HL-60 (cell line): ENCODE data around the gene ATP13A3.

ENCODE experiments used
- DNase-seq, 2 experiments: peaks; one replicate each; pipeline ENCODE4 v3.0.0-alpha.2; 2010 to 2020; ENCODE audit warnings: low read depth in 1 of 2, low spot score in 1 of 2
- H3K27ac ChIP-seq: fragments of 250-450 bp; sonication (Bioruptor Pico); replicated peaks from 2 replicates; pipeline ENCODE4 v1.5.1; 2020; ENCODE audit warnings: mild to moderate bottlenecking, moderate library complexity
- H3K27me3 ChIP-seq: fragments of 250-450 bp; sonication (Bioruptor Pico); 2 replicates; pipeline ENCODE4 v1.5.1; 2021; ENCODE audit warnings: mild to moderate bottlenecking, moderate library complexity; ENCODE audit not compliant: insufficient read depth, poor library complexity, severe bottlenecking
- H3K4me3 ChIP-seq: replicated peaks from 2 replicates; pipeline ENCODE4 v1.5.1; 2011; ENCODE audit warnings: mild to moderate bottlenecking, control low read depth, low read length; ENCODE audit not compliant: insufficient read depth
- GABPA ChIP-seq: IDR thresholded peaks from 2 replicates; pipeline ENCODE4 v1.6.1; 2012; ENCODE audit warnings: low read depth
- POLR2AphosphoS5 ChIP-seq: IDR thresholded peaks from 2 replicates; pipeline ENCODE4 v1.6.1; 2012; ENCODE audit warnings: low read depth
- SPI1 ChIP-seq: IDR thresholded peaks from 2 replicates; pipeline ENCODE4 v1.6.1; 2012; ENCODE audit warnings: low read depth, mild to moderate bottlenecking, borderline replicate concordance
- TF ChIP-seq, protein P1 (sequence below): IDR thresholded peaks from 2 replicates; pipeline ENCODE4 v1.6.1; 2012; ENCODE audit warnings: low read depth; ENCODE audit not compliant: insufficient replicate concordance
- TF ChIP-seq, protein P2 (sequence below): IDR thresholded peaks from one replicate; pipeline ENCODE4 v1.5.1; 2011; ENCODE audit warnings: low read length, control low read depth, inconsistent platforms; ENCODE audit not compliant: insufficient read depth

Gene ATP13A3

DNA sequence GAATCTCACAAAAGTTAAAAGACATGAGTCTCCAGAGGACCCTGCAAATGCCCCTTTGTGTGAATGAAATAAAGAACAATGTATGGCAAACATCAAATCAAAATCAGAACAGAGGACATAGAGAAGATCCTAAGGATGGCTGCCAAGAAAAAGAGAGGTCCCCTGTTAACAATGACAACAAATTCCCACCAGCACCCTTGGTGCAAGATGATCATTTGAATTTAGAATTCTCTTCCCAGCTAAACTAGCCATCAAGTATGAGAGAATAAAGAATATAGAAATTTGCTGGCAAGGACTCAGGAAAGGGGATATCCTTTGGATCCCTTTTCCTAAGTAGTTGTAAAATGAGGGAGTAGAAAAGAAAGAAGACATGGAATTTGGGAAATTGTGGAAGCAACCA is 96.0 kb downstream of the ATP13A3 start:
- DNase-seq: no peak
- TF ChIP-seq, protein P1, sequence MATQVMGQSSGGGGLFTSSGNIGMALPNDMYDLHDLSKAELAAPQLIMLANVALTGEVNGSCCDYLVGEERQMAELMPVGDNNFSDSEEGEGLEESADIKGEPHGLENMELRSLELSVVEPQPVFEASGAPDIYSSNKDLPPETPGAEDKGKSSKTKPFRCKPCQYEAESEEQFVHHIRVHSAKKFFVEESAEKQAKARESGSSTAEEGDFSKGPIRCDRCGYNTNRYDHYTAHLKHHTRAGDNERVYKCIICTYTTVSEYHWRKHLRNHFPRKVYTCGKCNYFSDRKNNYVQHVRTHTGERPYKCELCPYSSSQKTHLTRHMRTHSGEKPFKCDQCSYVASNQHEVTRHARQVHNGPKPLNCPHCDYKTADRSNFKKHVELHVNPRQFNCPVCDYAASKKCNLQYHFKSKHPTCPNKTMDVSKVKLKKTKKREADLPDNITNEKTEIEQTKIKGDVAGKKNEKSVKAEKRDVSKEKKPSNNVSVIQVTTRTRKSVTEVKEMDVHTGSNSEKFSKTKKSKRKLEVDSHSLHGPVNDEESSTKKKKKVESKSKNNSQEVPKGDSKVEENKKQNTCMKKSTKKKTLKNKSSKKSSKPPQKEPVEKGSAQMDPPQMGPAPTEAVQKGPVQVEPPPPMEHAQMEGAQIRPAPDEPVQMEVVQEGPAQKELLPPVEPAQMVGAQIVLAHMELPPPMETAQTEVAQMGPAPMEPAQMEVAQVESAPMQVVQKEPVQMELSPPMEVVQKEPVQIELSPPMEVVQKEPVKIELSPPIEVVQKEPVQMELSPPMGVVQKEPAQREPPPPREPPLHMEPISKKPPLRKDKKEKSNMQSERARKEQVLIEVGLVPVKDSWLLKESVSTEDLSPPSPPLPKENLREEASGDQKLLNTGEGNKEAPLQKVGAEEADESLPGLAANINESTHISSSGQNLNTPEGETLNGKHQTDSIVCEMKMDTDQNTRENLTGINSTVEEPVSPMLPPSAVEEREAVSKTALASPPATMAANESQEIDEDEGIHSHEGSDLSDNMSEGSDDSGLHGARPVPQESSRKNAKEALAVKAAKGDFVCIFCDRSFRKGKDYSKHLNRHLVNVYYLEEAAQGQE: no peak
- TF ChIP-seq SPI1 (no peak), POLR2AphosphoS5 (no peak), GABPA (no peak)
- TF ChIP-seq, protein P2, sequence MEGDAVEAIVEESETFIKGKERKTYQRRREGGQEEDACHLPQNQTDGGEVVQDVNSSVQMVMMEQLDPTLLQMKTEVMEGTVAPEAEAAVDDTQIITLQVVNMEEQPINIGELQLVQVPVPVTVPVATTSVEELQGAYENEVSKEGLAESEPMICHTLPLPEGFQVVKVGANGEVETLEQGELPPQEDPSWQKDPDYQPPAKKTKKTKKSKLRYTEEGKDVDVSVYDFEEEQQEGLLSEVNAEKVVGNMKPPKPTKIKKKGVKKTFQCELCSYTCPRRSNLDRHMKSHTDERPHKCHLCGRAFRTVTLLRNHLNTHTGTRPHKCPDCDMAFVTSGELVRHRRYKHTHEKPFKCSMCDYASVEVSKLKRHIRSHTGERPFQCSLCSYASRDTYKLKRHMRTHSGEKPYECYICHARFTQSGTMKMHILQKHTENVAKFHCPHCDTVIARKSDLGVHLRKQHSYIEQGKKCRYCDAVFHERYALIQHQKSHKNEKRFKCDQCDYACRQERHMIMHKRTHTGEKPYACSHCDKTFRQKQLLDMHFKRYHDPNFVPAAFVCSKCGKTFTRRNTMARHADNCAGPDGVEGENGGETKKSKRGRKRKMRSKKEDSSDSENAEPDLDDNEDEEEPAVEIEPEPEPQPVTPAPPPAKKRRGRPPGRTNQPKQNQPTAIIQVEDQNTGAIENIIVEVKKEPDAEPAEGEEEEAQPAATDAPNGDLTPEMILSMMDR: no peak
- H3K27me3 ChIP-seq: peaks cover 8% of the 10 kb centered on the region
- no peak overlapping the region for H3K27ac ChIP-seq
- H3K4me3 ChIP-seq: no peak overlapping the region

DNA sequence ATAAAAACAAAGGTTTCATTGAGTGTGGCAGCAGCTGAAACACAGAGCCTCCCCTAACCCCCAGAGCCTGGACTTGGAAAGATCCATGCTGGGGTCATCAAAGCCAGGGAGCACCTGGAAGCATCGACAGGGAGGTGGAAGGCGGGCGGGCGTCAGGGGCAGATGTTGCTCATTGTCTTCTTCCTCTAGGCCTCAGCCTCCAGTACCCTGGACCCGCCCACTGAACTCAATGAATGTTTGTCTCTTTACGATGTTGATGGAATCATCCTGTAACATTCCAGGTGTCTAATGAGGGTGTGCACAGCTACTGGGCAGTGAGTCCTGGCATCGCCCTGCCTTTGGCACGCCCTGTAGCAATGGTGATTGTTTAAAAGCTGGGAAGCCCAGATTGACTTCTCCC is 97.5 kb downstream of the ATP13A3 start:
- TF ChIP-seq, protein P1: no peak
- no peak for TF ChIP-seq GABPA
- TF ChIP-seq, protein P2: no peak
- TF ChIP-seq SPI1: no peak
- TF ChIP-seq POLR2AphosphoS5: no peak
- H3K4me3 ChIP-seq: no peak overlapping the region
- H3K27me3 ChIP-seq: peaks cover 3% of the 10 kb centered on the region
- H3K27ac ChIP-seq: no peak overlapping the region
- no peak for DNase-seq

DNA sequence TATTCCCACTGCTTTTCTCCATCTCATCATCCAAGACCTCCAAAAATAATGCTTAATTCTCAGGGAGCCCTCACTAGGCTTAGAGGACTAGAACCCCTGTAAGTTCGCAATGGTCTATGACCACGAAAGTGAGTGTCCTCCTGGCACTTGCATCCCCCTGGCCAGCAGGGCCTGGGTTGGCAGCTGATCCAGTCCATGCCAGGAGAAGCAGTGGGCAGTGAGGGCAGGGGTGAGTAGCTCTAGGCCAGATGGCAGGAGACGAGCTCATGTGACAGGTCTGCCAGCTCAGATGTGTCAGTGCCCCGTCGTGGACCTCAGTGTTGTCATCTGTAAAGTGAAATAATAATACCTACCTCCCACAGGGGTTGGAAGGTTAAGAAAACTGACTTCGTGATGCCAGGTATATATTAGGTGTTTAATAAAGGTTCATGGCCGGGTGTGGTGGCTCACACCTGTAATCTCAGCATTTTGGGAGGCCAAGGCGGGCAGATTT is 98.8 kb downstream of the ATP13A3 start:
- TF ChIP-seq, protein P2: no peak
- TF ChIP-seq POLR2AphosphoS5 (no peak), GABPA (no peak), SPI1 (no peak)
- TF ChIP-seq, protein P1: no peak
- no peak for DNase-seq
- Histone ChIP-seq H3K27ac (no peak overlapping the region), H3K4me3 (no peak overlapping the region), H3K27me3 (peaks cover 3% of the 10 kb centered on the region)
